Stimulated activated CD8-positive, alpha-beta memory T cell treated with anti-CD3 and anti-CD28 coated beads, Interleukin-12 subunit alpha, Interleukin-12 subunit beta, amount 100 ng/mL, for 1 hour (primary cell): ENCODE measurements around the gene TMED1.
"Not testable (repeated sequence)": the region's sequence is repeated elsewhere in the genome, so short reads cannot be mapped to it uniquely, and the experiment has no call there.

Source experiments
- DNase-seq: peaks from one replicate; pipeline ENCODE4 v3.0.0-alpha.2; 2020; ENCODE audit warnings: low read depth

TMED1 gene

DNA sequence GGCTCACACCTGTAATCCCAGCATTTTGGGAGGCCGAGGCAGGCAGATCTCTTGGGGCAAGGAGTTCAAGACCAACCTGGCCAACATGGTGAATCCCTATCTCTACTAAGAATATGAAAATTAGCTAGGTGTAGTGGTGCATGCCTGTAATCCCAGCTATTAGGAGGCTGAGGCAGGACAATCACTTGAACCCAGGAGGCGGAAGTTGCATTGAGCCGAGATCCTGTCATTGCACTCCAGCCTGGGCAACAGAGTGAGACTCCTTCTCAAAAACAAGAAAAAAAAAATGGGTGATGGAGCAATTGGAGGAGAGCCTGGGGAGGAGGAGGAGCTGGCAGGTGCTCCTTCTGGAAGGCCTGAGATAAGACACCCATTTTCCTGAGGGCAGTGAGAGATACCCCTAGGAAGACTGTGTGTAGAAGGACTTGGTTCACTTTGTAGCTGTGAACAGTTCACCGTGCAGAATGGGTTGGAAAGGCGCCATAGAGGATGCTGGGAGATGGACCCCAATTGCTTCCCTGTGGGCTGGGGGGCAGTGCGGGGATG lies 26.6 kb upstream of the TMED1 start:
- DNase-seq = no peak

DNA sequence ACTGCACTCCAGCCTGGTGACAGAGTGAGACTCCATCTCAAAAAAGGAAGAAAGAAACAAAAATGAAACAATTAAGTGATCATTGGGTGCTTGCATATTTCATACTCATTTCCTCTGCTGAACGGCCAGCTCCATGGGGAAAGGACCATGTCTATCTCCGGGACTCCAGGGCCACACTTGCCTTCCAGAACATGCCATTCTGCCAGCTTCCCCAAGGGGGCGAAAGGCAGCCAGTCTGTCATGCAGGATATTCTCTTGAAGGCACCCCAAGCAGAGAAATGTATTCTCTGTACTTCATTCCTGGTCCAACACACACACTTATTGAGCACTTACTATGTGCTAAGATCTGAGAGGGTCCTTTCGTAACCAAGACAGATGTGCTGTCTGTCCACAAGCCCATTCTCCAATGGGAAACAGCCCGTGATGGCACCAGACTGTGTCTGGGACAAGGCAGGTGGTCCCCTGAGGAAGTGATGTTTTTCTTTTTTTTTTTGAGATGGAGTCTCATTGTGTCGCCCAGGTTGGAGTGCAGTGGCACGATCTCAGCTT lies 25.2 kb upstream of the TMED1 start:
- DNase-seq = no peak

DNA sequence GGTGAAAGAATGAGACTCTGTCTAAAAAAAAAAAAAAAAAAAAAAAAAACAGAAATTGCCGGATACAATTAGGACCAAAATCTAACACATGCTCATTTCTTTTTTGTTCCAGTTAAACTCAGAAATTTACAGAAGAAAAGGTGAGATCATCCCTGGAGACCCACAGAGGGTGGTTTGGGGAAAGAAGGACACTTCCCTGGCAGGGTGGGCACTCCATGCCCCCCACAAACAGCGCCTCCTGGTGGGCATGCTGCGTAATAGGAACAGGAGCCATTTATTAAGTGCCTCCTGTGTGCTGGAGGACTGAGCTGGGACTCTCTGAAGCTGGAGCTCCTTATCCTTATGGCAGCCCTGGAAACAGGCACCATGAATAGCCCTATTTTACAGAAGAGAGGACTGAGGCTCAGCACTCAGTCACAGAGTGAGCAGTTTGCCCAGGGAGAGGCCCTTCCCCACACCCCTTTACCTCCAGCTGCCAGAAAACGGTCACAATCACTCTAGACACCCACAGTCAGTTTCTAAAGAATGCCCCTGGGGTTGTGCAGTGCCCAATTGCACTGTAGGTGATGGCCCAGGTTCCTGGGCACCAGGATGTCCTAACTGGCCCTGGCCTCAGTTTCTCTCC lies 22.3 kb upstream of the TMED1 start:
- no peak for DNase-seq

GRCh38 chr19:10856899-10857298 lies 20.9 kb upstream of the TMED1 start:
- not testable (repeated sequence) for DNase-seq

GRCh38 chr19:10855879-10856522 lies 20.0 kb upstream of the TMED1 start:
- no peak for DNase-seq

GRCh38 chr19:10854350-10855089 lies 18.5 kb upstream of the TMED1 start:
- DNase-seq = no peak

GRCh38 chr19:10852941-10853340 lies 16.9 kb upstream of the TMED1 start:
- no peak for DNase-seq

- DNase-seq = no peak
Measured at GRCh38 chr19:10852098-10852800, 16.2 kb upstream of the TMED1 start.

GRCh38 chr19:10850631-10851030 lies 14.6 kb upstream of the TMED1 start:
- no peak for DNase-seq

DNA sequence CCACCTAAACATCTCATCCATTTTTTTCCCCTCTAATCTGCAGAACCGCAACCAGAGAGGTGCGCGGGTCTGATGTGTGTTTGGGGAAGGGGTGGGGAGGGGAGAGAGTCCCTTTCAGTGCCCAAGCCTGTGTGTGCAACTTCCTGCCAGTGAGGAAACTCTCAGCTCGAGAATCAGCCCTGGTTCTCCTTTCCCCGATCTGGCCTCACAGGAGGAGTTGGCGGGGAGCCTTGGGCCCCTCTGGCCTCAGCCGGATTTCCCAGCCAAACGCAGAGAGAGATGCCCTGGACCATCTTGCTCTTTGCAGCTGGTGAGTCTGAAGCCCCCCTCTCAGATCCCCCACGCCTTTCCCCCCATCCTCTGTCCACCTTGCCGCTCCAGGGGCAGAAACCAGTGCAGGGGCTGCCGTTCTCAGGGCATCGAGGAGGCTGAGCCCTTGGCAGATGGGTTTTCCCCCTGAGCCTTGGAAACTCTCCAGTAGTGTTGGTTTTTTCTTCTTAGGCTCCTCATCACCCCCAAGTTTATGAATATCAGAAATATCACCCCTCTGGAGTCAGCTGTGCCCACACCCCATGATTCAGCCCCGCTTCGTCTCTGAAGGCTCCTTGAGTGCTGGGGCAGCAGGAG lies 12.3 kb upstream of the TMED1 start, which contains the start of gene C19orf38:
Gene C19orf38 (plus strand): TSS at position 186 of the 627 bp plus-strand sequence. CDS start 94 bp downstream, at position 280.
- no peak for DNase-seq

- DNase-seq = no peak
Measured at GRCh38 chr19:10846500-10847202, 10.6 kb upstream of the TMED1 start.

DNA sequence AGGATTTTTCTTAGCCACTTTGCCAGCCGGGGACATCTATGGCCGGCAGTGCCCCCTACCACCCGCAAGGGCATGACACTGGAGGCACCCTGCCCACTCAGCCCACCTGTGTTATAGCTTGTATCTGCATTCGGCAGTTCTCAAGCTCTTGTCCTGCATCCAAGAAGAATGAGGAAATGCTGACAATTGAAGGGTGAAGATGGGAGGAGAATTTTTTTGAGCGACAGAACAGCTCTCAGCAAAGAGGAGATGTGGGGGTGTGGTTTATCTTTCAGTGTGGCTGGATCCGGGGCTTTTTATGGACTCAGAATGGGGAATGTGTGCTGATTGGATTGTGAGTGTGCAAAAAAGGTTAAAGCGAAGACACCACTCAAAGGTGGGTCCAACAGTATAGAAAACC lies 6.8 kb upstream of the TMED1 start:
- DNase-seq = no peak

GRCh38 chr19:10839114-10840050 lies 3.4 kb upstream of the TMED1 start:
- no peak for DNase-seq

- no peak for DNase-seq
Measured at GRCh38 chr19:10838377-10838776, 2.4 kb upstream of the TMED1 start.

DNA sequence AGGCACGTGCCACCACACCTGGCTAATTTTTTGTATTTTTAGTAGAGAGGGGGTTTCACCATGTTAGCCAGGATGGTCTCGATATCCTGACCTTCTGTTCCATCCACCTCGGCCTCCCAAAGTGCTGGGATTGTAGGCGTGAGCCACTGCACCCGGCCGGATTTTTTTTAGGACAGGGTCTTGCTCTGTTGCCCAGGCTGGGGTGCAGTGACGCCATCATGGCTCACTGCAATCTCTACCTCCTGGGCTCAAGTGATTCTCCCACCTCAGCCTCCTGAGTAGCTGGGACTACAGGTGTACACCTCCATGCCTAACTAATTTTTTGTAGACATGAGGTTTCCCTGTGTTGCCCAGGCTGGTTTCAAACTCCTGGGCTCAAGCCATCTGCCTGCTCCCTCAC lies 1.6 kb upstream of the TMED1 start:
- DNase-seq = not testable (repeated sequence)

DNA sequence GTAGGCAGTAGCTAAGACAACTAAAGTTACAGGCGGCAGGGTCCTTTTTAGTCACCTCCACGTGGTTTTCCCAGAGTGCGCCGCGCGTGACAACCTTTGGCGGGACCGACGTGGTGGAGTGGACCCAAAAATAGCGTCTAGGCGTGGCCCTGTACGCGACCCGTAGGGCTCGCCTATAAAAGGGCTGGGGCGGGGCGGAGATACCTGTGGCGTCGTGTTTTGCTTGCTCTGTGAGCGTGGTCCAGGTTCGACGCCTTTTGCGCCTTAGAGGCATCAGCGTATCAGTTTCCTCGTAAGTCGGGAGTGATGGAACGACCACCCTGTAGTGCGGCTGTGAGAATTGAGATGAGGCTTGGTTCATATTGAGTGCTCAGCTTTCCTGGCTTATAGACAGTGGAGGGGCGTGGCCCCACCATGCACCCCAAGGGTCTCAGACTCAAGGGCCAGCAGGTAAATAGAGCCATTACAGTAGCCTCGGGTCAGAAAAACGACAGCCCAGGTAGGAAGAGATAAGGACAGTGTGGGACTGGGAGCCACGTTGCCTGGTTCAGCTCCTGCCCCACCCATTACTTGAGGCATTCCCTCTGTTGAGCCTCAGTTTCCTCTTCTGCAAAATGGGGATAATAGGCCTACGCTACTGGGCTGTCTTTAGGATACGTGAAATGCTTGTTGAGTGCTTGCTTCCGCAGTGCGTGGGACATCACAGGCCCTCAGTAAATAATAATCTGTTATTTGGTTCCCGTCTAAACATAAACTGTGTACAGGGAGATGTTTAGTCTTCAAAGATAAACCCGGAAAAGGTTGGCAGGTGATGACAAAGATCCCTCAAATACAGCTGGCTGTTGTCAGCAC lies 693 bp upstream of the TMED1 start:
- DNase-seq = peak; percentile 59

DNA sequence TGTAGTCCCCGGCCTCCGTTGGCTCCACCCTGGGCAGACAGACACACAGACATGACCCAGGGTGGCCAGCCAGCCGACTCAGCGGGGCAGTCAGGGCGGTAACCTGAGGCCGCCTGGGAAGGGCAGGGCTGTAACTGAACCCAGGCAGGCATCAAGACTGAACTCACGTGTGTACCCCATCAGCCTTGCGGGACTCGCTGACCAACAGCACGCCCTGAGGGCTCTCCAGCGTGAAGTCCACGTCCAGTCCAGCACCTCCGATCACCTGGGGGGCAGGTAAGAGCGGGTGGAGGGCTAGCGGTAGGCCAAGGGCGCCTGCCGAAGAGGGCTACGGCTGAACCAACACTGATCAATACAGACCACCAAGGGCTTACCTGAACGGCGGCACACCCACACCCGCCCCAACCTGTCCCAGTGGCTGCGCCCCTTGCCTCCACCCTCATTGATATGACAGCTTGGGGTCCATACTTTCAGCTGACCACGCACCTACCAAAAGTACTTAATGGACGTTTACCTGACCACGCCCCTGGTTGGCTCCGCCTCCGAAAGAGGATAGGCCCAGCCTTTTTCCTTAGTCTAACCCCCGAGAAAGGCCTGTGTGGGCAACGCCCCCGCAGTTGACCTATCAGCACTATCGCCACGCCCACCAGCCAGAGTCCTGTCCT lies 791 bp downstream of the TMED1 start:
- no peak for DNase-seq

GRCh38 chr19:10832939-10833296 lies 3.1 kb downstream of the TMED1 start:
- no peak for DNase-seq
